ENCODE measurements around the gene BAZ2A.
"Not testable (repeated sequence)": the region's sequence is repeated elsewhere in the genome, so short reads cannot be mapped to it uniquely, and the experiment has no call there.

The BAZ2A gene

GRCh38 chr12:56589783-56590182, 40.3 kb downstream of the BAZ2A start:
- Histone ChIP-seq H3K27me3 (ENCODE audit: control insufficient read depth, insufficient read depth, low read length) (no peaks in the 10 kb centered on the region), H3K4me1 (ENCODE audit: control insufficient read depth, insufficient read depth, low read length) (peaks cover 6% of the 10 kb centered on the region), H3K36me3 (ENCODE audit: control insufficient read depth, insufficient read depth, low read length) (no peaks in the 10 kb centered on the region)

GRCh38 chr12:56585098-56585497, 45.0 kb downstream of the BAZ2A start:
- Histone ChIP-seq H3K4me3 (ENCODE audit: low read depth, low read length) (no peak overlapping the region), H3K27me3 (ENCODE audit: control insufficient read depth, insufficient read depth, low read length) (no peaks in the 10 kb centered on the region), H3K9ac (ENCODE audit: low read depth, low read length) (no peak overlapping the region), H3K9me3 (ENCODE audit: control insufficient read depth, insufficient read depth, low read length) (no peaks in the 10 kb centered on the region), H3K36me3 (ENCODE audit: control insufficient read depth, insufficient read depth, low read length) (no peaks in the 10 kb centered on the region), H3K4me1 (ENCODE audit: control insufficient read depth, insufficient read depth, low read length) (peaks cover 6% of the 10 kb centered on the region)

More at GRCh38 chr12:56589783-56590182, 40.3 kb downstream of the BAZ2A start:
- H3K9me3 ChIP-seq (ENCODE audit: control insufficient read depth, insufficient read depth, low read length), result no peaks in the 10 kb centered on the region
- H3K9ac ChIP-seq (ENCODE audit: low read depth, low read length), result no peak overlapping the region
- no peak overlapping the region for H3K4me3 ChIP-seq (ENCODE audit: low read depth, low read length)

GRCh38 chr12:56581418-56582145, 48.5 kb downstream of the BAZ2A start:
- no peak overlapping the region for H3K4me3 ChIP-seq (ENCODE audit: low read depth, low read length)
- H3K36me3 ChIP-seq (ENCODE audit: control insufficient read depth, insufficient read depth, low read length), result no peaks in the 10 kb centered on the region
- no peak overlapping the region for H3K9ac ChIP-seq (ENCODE audit: low read depth, low read length)
- no peaks in the 10 kb centered on the region for H3K27me3 ChIP-seq (ENCODE audit: control insufficient read depth, insufficient read depth, low read length)
- peaks cover 6% of the 10 kb centered on the region for H3K4me1 ChIP-seq (ENCODE audit: control insufficient read depth, insufficient read depth, low read length)
- no peaks in the 10 kb centered on the region for H3K9me3 ChIP-seq (ENCODE audit: control insufficient read depth, insufficient read depth, low read length)

- no peaks in the 10 kb centered on the region for H3K36me3 ChIP-seq (ENCODE audit: control insufficient read depth, insufficient read depth, low read length)
- no peaks in the 10 kb centered on the region for H3K9me3 ChIP-seq (ENCODE audit: control insufficient read depth, insufficient read depth, low read length)
- H3K9ac ChIP-seq (ENCODE audit: low read depth, low read length), result no peak overlapping the region
- no peak overlapping the region for H3K4me3 ChIP-seq (ENCODE audit: low read depth, low read length)
- H3K4me1 ChIP-seq (ENCODE audit: control insufficient read depth, insufficient read depth, low read length), result peaks cover 6% of the 10 kb centered on the region
- H3K27me3 ChIP-seq (ENCODE audit: control insufficient read depth, insufficient read depth, low read length), result no peaks in the 10 kb centered on the region
Measured at GRCh38 chr12:56578983-56579546, 51.1 kb downstream of the BAZ2A start.

GRCh38 chr12:56577248-56577647, 52.9 kb downstream of the BAZ2A start:
- H3K9ac ChIP-seq (ENCODE audit: low read depth, low read length); H3K4me3 ChIP-seq (ENCODE audit: low read depth, low read length); H3K4me1 ChIP-seq (ENCODE audit: control insufficient read depth, insufficient read depth, low read length); H3K36me3 ChIP-seq (ENCODE audit: control insufficient read depth, insufficient read depth, low read length); H3K9me3 ChIP-seq (ENCODE audit: control insufficient read depth, insufficient read depth, low read length); H3K27me3 ChIP-seq (ENCODE audit: control insufficient read depth, insufficient read depth, low read length): not testable (repeated sequence)

GRCh38 chr12:56574210-56574609, 55.9 kb downstream of the BAZ2A start:
- Histone ChIP-seq H3K9me3 (ENCODE audit: control insufficient read depth, insufficient read depth, low read length) (no peaks in the 10 kb centered on the region), H3K4me3 (ENCODE audit: low read depth, low read length) (no peak overlapping the region), H3K9ac (ENCODE audit: low read depth, low read length) (no peak overlapping the region), H3K4me1 (ENCODE audit: control insufficient read depth, insufficient read depth, low read length) (no peaks in the 10 kb centered on the region), H3K36me3 (ENCODE audit: control insufficient read depth, insufficient read depth, low read length) (no peaks in the 10 kb centered on the region), H3K27me3 (ENCODE audit: control insufficient read depth, insufficient read depth, low read length) (no peaks in the 10 kb centered on the region)

GRCh38 chr12:56572288-56572687, 57.8 kb downstream of the BAZ2A start:
- Histone ChIP-seq H3K9me3 (ENCODE audit: control insufficient read depth, insufficient read depth, low read length) (no peaks in the 10 kb centered on the region), H3K4me3 (ENCODE audit: low read depth, low read length) (no peak overlapping the region), H3K9ac (ENCODE audit: low read depth, low read length) (no peak overlapping the region), H3K4me1 (ENCODE audit: control insufficient read depth, insufficient read depth, low read length) (no peaks in the 10 kb centered on the region), H3K27me3 (ENCODE audit: control insufficient read depth, insufficient read depth, low read length) (no peaks in the 10 kb centered on the region), H3K36me3 (ENCODE audit: control insufficient read depth, insufficient read depth, low read length) (no peaks in the 10 kb centered on the region)

- no peaks in the 10 kb centered on the region for H3K27me3 ChIP-seq (ENCODE audit: control insufficient read depth, insufficient read depth, low read length)
- no peak overlapping the region for H3K4me3 ChIP-seq (ENCODE audit: low read depth, low read length)
- H3K9ac ChIP-seq (ENCODE audit: low read depth, low read length), result no peak overlapping the region
- no peaks in the 10 kb centered on the region for H3K4me1 ChIP-seq (ENCODE audit: control insufficient read depth, insufficient read depth, low read length)
- H3K9me3 ChIP-seq (ENCODE audit: control insufficient read depth, insufficient read depth, low read length), result no peaks in the 10 kb centered on the region
- H3K36me3 ChIP-seq (ENCODE audit: control insufficient read depth, insufficient read depth, low read length), result no peaks in the 10 kb centered on the region
Measured at GRCh38 chr12:56571121-56571520, 59.0 kb downstream of the BAZ2A start.

GRCh38 chr12:56568146-56568545, 62.0 kb downstream of the BAZ2A start:
- no peaks in the 10 kb centered on the region for H3K36me3 ChIP-seq (ENCODE audit: control insufficient read depth, insufficient read depth, low read length)
- no peak overlapping the region for H3K9ac ChIP-seq (ENCODE audit: low read depth, low read length)
- no peaks in the 10 kb centered on the region for H3K27me3 ChIP-seq (ENCODE audit: control insufficient read depth, insufficient read depth, low read length)

GRCh38 chr12:56565510-56566101, 64.5 kb downstream of the BAZ2A start:
- H3K4me3 ChIP-seq (ENCODE audit: low read depth, low read length), result no peak overlapping the region
- H3K9ac ChIP-seq (ENCODE audit: low read depth, low read length), result no peak overlapping the region

More at GRCh38 chr12:56568146-56568545, 62.0 kb downstream of the BAZ2A start:
- Histone ChIP-seq H3K4me3 (ENCODE audit: low read depth, low read length) (no peak overlapping the region), H3K9me3 (ENCODE audit: control insufficient read depth, insufficient read depth, low read length) (no peaks in the 10 kb centered on the region), H3K4me1 (ENCODE audit: control insufficient read depth, insufficient read depth, low read length) (no peaks in the 10 kb centered on the region)

GRCh38 chr12:56551070-56551469, 79.1 kb downstream of the BAZ2A start:
- no peaks in the 10 kb centered on the region for H3K36me3 ChIP-seq (ENCODE audit: control insufficient read depth, insufficient read depth, low read length)

More at GRCh38 chr12:56565510-56566101, 64.5 kb downstream of the BAZ2A start:
- Histone ChIP-seq H3K9me3 (ENCODE audit: control insufficient read depth, insufficient read depth, low read length) (no peaks in the 10 kb centered on the region), H3K4me1 (ENCODE audit: control insufficient read depth, insufficient read depth, low read length) (no peaks in the 10 kb centered on the region), H3K27me3 (ENCODE audit: control insufficient read depth, insufficient read depth, low read length) (no peaks in the 10 kb centered on the region), H3K36me3 (ENCODE audit: control insufficient read depth, insufficient read depth, low read length) (no peaks in the 10 kb centered on the region)

GRCh38 chr12:56546680-56547079, 83.4 kb downstream of the BAZ2A start:
- Histone ChIP-seq H3K9ac (ENCODE audit: low read depth, low read length) (no peak overlapping the region), H3K27me3 (ENCODE audit: control insufficient read depth, insufficient read depth, low read length) (no peaks in the 10 kb centered on the region), H3K36me3 (ENCODE audit: control insufficient read depth, insufficient read depth, low read length) (no peaks in the 10 kb centered on the region), H3K4me3 (ENCODE audit: low read depth, low read length) (no peak overlapping the region), H3K9me3 (ENCODE audit: control insufficient read depth, insufficient read depth, low read length) (no peaks in the 10 kb centered on the region), H3K4me1 (ENCODE audit: control insufficient read depth, insufficient read depth, low read length) (no peaks in the 10 kb centered on the region)

More at GRCh38 chr12:56551070-56551469, 79.1 kb downstream of the BAZ2A start:
- Histone ChIP-seq H3K9ac (ENCODE audit: low read depth, low read length) (no peak overlapping the region), H3K27me3 (ENCODE audit: control insufficient read depth, insufficient read depth, low read length) (no peaks in the 10 kb centered on the region), H3K4me3 (ENCODE audit: low read depth, low read length) (no peak overlapping the region), H3K4me1 (ENCODE audit: control insufficient read depth, insufficient read depth, low read length) (no peaks in the 10 kb centered on the region), H3K9me3 (ENCODE audit: control insufficient read depth, insufficient read depth, low read length) (no peaks in the 10 kb centered on the region)

Data from iPS-15b (cell line).